Muscle layer of colon (tissue), 2 donors: ENCODE data around the gene UBE2D2.
A peak's percentile ranks its signal among the peaks of the same experiment; 100 is the strongest.

Source experiments
- H3K27ac ChIP-seq: one replicate; pipeline ENCODE4 v1.7.0; 2013; ENCODE audit warnings: low read depth, mild to moderate bottlenecking, low read length, moderate library complexity
- H3K27me3 ChIP-seq, 2 donors: one replicate each; pipeline ENCODE4 v1.7.0; 2013; ENCODE audit warnings: low read length in 2 of 2, mild to moderate bottlenecking in 2 of 2; ENCODE audit not compliant: insufficient read depth in 2 of 2, control insufficient read depth in 1 of 2
- H3K36me3 ChIP-seq: one replicate; pipeline ENCODE4 v1.7.0; 2013; ENCODE audit warnings: mild to moderate bottlenecking, low read length; ENCODE audit not compliant: insufficient read depth
- H3K4me1 ChIP-seq: one replicate; pipeline ENCODE4 v1.7.0; 2013; ENCODE audit warnings: mild to moderate bottlenecking, low read length; ENCODE audit not compliant: insufficient read depth
- H3K4me3 ChIP-seq, 2 donors: one replicate each; pipeline ENCODE4 v1.7.0; 2013; ENCODE audit warnings: low read length in 2 of 2, low read depth in 1 of 2, mild to moderate bottlenecking in 1 of 2, moderate library complexity in 1 of 2
- H3K9ac ChIP-seq: one replicate; pipeline ENCODE4 v1.7.0; 2013; ENCODE audit warnings: low read length
- H3K9me3 ChIP-seq: one replicate; pipeline ENCODE4 v1.7.0; 2013; ENCODE audit warnings: mild to moderate bottlenecking, low read length
- donor health status: abdominal sarcoma.
- donor health status: Adenocarcinoma of cecum.

Gene UBE2D2

DNA sequence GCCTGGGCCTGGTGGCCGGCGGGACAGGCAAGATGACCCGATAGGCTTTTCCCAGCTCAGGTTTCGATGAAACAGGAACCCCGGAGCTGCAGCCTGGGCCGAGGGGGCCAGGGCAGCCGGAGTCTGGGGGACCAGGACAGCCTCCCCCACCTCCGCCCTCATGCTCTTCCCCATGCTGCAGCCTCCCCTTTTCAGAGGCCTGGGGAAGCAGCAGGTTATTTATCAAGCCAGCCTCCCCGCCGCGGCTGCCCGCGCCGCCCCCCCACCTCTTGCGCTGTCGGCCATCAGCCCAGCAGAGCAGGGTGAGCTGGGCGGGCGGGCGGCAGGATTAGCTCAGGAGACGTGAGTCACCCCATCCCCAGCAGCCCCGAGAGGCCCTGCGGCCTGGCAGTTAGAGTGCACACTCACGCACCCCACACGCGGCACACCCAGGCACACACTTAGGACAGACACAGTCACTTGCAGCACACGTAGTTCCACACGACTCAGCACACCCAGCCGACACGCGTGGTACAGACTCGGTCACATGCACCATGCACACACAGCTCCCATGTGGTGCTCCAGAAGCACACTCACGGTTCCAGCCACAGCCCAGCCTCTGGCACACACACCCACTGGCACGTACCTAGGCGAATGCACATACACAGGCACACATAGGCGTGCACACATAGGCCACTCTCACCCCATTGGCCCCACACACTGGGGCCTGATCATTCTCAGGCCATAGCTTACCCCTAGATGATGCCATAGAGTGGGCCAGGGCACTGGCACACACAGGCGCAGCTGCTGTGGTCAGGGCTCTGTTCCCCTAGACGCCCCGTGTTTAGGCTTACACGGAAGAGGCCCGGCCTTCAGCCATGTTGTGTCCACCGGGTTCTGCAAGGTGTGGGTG is 100.0 kb downstream of the UBE2D2 start:
- Histone ChIP-seq H3K9ac (peak overlapping the region; percentile 12), H3K4me3 (peak overlapping the region; percentile 25 to 31), H3K9me3 (no peaks in the 10 kb centered on the region), H3K27me3 (no peaks in the 10 kb centered on the region), H3K36me3 (no peaks in the 10 kb centered on the region), H3K27ac (peak overlapping the region; percentile 84), H3K4me1 (peaks cover 51% of the 10 kb centered on the region)

DNA sequence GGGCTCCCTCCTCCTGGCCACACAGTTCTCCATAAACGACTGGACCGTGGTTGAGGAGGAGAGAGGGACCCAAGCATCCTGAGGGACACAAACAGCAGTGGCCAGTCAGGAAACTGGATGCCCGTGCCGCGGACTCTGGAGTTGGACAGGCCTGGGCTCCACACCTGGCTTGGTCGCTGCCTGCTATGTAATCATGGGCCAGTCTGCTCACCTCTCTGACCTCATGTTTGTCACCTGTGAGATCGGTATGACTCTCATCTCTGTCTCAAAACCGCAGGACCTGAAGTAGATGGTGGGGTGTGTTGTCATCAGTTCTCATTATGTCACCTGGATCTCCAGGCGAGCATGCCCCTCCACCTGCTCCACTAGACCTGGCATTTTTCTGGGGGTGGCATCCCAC is 101.5 kb downstream of the UBE2D2 start:
- Histone ChIP-seq H3K27me3 (no peaks in the 10 kb centered on the region), H3K4me3 (no peak overlapping the region), H3K9me3 (no peaks in the 10 kb centered on the region), H3K9ac (no peak overlapping the region), H3K27ac (peak overlapping the region; percentile 84), H3K4me1 (peaks cover 51% of the 10 kb centered on the region), H3K36me3 (no peaks in the 10 kb centered on the region)

DNA sequence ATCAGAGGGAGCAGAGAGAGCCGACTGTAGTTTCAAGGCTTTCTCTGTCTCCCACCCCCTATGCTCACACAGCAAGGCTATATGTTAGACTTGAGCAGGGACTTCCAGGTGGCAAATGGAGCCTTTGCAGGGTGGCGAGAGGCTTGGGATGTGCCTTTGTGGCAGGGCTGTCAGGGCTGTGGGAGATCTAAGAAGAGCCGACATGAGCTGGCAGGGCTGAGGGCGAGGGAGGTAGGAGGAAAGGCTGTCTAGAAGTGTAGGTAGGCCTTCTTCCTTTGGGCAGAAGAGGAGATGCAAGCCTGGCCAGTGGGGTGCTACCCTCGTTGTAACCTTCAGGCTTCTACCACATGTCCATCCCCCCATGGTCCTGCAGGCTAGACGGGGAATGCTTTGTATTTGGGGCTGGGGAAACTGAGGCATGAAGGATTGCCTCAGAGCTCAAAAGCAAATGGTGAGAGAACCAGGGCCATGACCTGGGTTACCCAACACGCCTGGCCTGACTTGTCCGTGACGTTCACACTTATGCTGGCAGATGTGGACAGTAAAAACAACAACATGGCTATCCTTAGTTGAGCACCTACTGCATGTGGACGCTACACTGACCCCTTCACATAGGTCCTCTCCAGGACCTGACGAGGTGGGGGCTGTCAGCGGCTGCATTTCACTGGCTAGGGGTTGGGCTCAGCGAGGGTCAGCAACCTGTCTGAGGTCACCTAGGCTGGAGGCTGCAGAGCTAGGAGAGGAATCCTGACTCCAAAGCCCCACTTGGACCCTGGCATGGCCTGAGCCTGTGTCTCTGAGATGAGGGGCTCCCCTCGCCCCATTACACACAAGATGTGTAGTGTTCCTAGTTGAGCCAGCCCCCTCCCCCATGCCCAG is 102.3 kb downstream of the UBE2D2 start:
- Histone ChIP-seq H3K27ac (no peak overlapping the region), H3K27me3 (no peaks in the 10 kb centered on the region)

DNA sequence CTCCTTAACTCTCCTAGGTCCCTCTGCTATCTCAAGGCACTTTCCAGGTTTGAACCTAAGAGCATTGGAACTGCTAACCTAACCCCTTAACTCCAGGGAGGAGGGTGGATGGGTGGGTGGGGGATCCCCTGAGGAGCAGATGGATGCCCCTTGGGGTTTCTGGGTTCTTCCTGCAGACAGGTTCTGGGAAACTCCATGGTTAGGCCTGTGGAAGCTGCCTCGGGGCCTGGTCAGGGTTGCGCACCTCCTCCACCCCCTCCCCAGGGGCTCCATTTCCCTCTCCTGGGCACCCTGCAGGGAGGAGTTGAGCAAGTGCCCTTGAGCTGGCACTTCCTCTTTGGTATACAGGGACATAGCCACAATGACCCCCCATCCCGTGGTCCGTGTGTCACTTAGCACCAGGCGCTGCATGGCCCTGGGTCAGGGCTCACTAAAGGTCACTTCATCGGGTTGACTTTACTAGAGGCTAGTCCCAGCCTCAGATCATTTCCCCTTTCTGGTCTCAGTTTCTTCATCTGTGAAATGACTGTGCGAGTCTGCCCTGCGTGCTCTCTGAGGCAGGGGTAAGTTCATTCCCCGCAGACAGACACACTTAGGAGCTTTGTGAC is 103.1 kb downstream of the UBE2D2 start:
- Histone ChIP-seq H3K27ac (no peak overlapping the region), H3K4me1 (peaks cover 48% of the 10 kb centered on the region)

More for the DNA sequence above, 102.3 kb downstream of the UBE2D2 start:
- Histone ChIP-seq H3K36me3 (no peaks in the 10 kb centered on the region), H3K4me3 (no peak overlapping the region), H3K9ac (no peak overlapping the region), H3K9me3 (no peaks in the 10 kb centered on the region), H3K4me1 (peaks cover 48% of the 10 kb centered on the region)

DNA sequence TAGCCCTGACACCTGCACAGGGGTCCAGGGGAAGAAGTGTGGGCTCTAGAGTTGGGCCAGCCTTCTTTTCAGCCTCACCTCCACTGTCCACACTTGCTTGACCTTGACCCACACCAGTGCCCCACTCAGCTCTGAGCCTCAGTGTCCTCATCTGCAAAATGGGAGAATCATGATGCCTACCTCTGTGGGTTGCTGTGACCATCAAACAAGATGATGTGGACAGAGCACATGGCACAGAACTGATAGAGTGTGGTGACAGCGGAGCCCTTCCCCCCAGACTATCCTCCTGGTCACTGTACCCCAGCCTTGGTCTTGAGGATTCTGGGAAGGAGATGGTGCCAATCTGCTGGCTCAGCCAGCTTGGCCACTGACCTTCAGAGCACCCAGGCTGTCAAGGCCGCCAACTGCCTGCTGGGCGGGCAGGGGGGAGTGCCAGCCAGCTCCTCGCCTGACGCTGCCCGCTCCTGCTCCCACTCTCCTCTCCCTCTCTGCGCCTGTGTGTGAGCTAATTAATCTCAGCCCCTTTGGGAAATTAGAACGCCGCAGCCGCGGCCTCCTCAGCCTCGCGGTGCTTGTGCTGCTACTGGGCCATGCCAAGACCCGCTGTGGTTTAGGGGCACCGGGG is 103.7 kb downstream of the UBE2D2 start:
- H3K4me3 ChIP-seq: no peak overlapping the region
- no peak overlapping the region for H3K9ac ChIP-seq
- H3K36me3 ChIP-seq: no peaks in the 10 kb centered on the region
- H3K4me1 ChIP-seq: peaks cover 48% of the 10 kb centered on the region
- H3K9me3 ChIP-seq: no peaks in the 10 kb centered on the region
- no peak overlapping the region for H3K27ac ChIP-seq
- no peaks in the 10 kb centered on the region for H3K27me3 ChIP-seq

More for the DNA sequence above, 103.1 kb downstream of the UBE2D2 start:
- Histone ChIP-seq H3K36me3 (no peaks in the 10 kb centered on the region), H3K4me3 (no peak overlapping the region), H3K9me3 (no peaks in the 10 kb centered on the region), H3K27me3 (no peaks in the 10 kb centered on the region), H3K9ac (no peak overlapping the region)

DNA sequence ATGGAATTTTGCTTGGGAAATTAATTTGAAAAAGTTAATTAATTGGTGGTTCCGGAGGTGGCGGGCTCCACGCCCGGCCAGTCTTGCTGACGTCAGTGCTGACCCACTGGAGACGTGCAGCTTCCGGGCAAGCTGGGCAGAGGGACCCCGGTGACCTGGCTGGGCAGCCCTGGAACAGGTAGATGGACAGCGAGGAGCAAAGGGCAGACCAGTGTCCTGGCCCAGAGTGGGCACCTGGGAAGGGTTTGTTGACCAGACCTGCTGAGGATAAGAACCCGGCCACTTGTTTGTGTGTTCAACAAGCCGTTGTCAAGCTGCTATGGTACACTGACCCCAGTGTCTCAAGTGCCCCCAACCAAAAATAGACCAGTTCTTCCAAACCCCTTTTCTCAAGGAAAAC is 104.5 kb downstream of the UBE2D2 start:
- H3K36me3 ChIP-seq: no peaks in the 10 kb centered on the region
- no peak overlapping the region for H3K27ac ChIP-seq
- H3K4me3 ChIP-seq: no peak overlapping the region
- H3K27me3 ChIP-seq: no peaks in the 10 kb centered on the region
- no peak overlapping the region for H3K9ac ChIP-seq
- H3K4me1 ChIP-seq: peaks cover 46% of the 10 kb centered on the region
- no peaks in the 10 kb centered on the region for H3K9me3 ChIP-seq

DNA sequence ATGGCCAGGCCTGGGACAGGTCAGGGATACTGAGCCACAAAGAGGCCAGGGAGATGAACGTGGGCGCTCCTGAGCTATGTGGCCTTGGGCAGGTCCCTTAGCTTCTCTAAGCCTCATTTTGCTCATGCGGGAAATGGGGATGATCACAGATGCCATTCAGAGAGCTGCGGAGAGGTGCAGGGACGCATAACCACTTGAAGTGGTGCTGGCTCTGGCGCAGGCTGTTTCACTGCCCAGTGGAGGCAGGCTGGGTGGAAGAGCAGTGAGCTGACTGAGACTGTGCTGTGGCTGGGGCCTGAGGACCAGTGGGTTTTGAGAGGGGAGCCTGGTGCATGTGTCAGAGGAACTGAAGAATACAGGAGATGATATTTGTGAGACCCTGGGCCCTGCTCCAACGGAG is 105.4 kb downstream of the UBE2D2 start:
- no peak overlapping the region for H3K9ac ChIP-seq
- no peak overlapping the region for H3K4me3 ChIP-seq
- peaks cover 47% of the 10 kb centered on the region for H3K4me1 ChIP-seq
- H3K9me3 ChIP-seq: no peaks in the 10 kb centered on the region
- H3K27ac ChIP-seq: peak overlapping the region; percentile 31
- no peaks in the 10 kb centered on the region for H3K36me3 ChIP-seq
- H3K27me3 ChIP-seq: no peaks in the 10 kb centered on the region

DNA sequence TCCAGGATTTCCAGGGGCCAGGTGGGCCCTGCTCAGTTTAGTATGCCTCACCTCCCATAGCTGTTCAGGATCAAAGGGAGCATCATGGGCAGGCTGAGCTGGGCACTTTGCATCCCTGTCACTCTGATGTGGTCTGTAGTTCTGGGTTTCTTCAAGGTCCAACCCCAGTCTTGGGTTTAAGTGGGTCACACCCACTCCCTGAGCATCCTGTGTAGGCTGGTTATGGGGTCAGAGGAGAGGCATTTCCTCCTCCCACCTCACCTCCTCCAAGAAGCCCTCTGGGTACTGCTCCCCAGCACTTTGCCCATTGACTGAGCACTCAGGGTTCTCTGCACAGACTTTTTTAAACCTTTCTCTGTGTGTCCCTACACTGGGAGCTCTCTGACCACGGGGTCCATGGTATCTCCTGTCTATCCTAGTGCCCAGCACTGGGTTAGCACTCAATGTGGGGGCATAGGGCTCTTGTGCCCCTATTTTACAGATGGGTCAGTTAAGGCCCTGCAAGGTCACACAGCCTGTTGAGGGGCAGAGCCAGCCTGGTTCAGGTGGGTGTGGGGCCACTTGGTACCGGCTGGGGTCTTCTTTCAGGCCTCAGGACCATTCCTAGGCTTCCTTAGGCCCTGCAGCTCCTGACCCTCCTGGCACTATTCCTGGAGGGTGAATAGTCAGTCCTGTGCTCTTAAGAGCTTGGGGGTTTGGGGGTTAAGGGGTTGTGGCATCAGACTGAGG is 106.0 kb downstream of the UBE2D2 start:
- Histone ChIP-seq H3K4me1 (peaks cover 41% of the 10 kb centered on the region), H3K9me3 (no peaks in the 10 kb centered on the region), H3K36me3 (no peaks in the 10 kb centered on the region), H3K4me3 (peak overlapping the region in 1 of 2 donors; percentile 68), H3K27ac (peak overlapping the region; percentile 84), H3K27me3 (no peaks in the 10 kb centered on the region), H3K9ac (peak overlapping the region; percentile 82)

DNA sequence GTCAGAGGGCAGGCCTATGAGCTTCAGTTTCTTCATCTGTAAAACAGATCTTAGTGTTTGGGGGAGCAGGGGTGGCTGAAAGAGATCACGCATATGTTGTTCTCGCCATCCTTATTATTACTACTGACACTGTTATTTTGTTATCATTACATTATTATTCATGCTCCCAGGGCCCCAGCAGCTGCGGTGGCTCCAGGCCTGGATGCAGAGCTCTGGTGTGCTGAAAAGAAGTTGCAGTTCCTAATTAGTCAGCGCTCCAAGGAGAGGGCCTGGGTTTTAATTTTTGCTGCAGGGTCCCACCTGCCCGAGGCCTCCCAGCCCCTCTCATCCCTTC is 106.6 kb downstream of the UBE2D2 start:
- H3K9ac ChIP-seq: peak overlapping the region; percentile 82
- peak overlapping the region; percentile 84 for H3K27ac ChIP-seq
- peaks cover 41% of the 10 kb centered on the region for H3K4me1 ChIP-seq
- no peaks in the 10 kb centered on the region for H3K27me3 ChIP-seq
- no peaks in the 10 kb centered on the region for H3K36me3 ChIP-seq
- peak overlapping the region; percentile 25 to 68 for H3K4me3 ChIP-seq
- H3K9me3 ChIP-seq: no peaks in the 10 kb centered on the region

DNA sequence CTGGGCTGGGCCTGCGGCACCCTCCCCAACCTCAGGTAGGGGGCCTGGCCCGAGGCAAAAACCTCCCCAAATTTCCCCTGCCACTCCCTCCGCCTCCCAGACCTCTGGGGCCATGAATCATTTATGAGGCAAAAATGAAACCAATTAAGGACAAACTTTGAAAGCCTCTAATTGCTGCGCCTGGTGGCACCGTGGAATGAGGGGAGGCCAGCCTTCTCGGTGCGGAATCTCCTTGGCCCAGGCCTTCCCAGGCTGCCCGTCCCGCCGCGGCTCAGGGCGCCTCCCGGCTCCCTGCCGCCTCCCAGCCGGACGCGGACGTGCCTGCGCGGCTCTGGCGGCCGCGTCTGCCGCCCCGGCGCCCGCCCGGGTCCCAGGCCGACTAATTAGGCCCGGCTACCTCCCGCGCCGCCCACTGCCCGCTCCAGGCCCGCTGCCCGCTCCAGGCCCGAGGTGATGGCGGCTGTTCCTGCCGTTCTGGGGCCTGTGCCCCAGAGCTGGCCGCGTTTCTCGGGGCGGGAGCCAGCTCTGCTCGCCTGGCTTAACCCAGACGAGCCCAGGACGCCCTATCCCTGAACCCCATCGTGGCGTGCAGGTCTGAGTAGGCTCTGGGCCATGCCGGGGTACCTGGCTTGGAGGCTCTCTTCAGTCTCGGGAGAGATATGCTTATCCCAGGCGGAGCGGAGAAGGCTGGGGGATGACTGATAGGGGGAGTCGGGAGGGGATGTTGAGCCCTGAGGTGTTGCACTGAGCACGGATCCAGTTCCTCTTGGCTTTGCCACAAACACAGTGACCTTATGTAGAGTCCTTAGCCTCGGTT is 107.1 kb downstream of the UBE2D2 start:
- Histone ChIP-seq H3K4me3 (peak overlapping the region; percentile 25 to 68), H3K36me3 (no peaks in the 10 kb centered on the region), H3K27me3 (no peaks in the 10 kb centered on the region), H3K27ac (peak overlapping the region; percentile 84), H3K4me1 (peaks cover 41% of the 10 kb centered on the region), H3K9me3 (no peaks in the 10 kb centered on the region), H3K9ac (peak overlapping the region; percentile 82)
